Epithelial cell of proximal tubule (primary cell): ENCODE measurements around the gene PTPRD. TPM values are rescaled to one million over a fixed set of nuclear protein-coding genes. Genes with fewer than 3 reads are reported as not detected.
"Not testable (repeated sequence)": the region's sequence is repeated elsewhere in the genome, so short reads cannot be mapped to it uniquely, and the experiment has no call there.

Source experiments
- DNase-seq: peaks from one replicate; pipeline ENCODE4 v3.0.0-alpha.2; 2011; ENCODE audit warnings: low read depth
- H3K4me3 ChIP-seq: 2 replicates; pipeline ENCODE4 v1.5.1; 2011; ENCODE audit warnings: low read depth, mild to moderate bottlenecking, low read length
- CTCF ChIP-seq: conservative IDR thresholded peaks from 2 replicates; pipeline ENCODE4 v1.5.1; 2012; ENCODE audit warnings: low read depth, mild to moderate bottlenecking, low read length
- total RNA-seq: library from RNA; depleted of rRNA; stranded (reverse); fragments of >200 nt; gene quantifications from 2 replicates; pipeline ENCODE4 v1.2.3, GENCODE V29; 2015

Gene PTPRD
- total RNA-seq, 1 donor from 2014 or later = 3.2 TPM

- DNase-seq = no peak
- no peak overlapping the region for H3K4me3 ChIP-seq
- no peak for TF ChIP-seq CTCF
Observed at GRCh38 chr9:9112001-9112720, 1500.6 kb downstream of the PTPRD start.

- no peak for DNase-seq
- no peak for TF ChIP-seq CTCF
- H3K4me3 ChIP-seq = no peak overlapping the region
Observed at GRCh38 chr9:9108641-9109040, 1504.2 kb downstream of the PTPRD start.

GRCh38 chr9:9102295-9102694 is 1510.5 kb downstream of the PTPRD start:
- TF ChIP-seq CTCF = no peak
- no peak for DNase-seq
- H3K4me3 ChIP-seq = no peak overlapping the region

- H3K4me3 ChIP-seq = no peak overlapping the region
- TF ChIP-seq CTCF = no peak
- DNase-seq = no peak
Observed at GRCh38 chr9:9100070-9100469, 1512.7 kb downstream of the PTPRD start.

GRCh38 chr9:9099646-9100045 is 1513.2 kb downstream of the PTPRD start:
- no peak for TF ChIP-seq CTCF
- no peak for DNase-seq
- no peak overlapping the region for H3K4me3 ChIP-seq

- not testable (repeated sequence) for DNase-seq, H3K4me3 ChIP-seq
Observed at GRCh38 chr9:9097254-9097653, 1515.5 kb downstream of the PTPRD start.

- TF ChIP-seq CTCF = no peak
Observed at GRCh38 chr9:9091387-9091786, 1521.4 kb downstream of the PTPRD start.

More at GRCh38 chr9:9091387-9091786, 1521.4 kb downstream of the PTPRD start:
- H3K4me3 ChIP-seq = no peak overlapping the region
- DNase-seq = no peak
